Thoracic aorta (tissue), 2 donors: ENCODE results near the gene TEKT2. TPM values are rescaled to one million over a fixed set of nuclear protein-coding genes. Genes with fewer than 3 reads are reported as not detected.
A peak's percentile ranks its signal among the peaks of the same experiment; 100 is the strongest.

ENCODE experiments used
- ATAC-seq: fragments of 150-250 bp; one replicate; pipeline ENCODE4 v1.8.0; 2017; ENCODE audit warnings: low read depth; ENCODE audit not compliant: insufficient number of reproducible peaks, low FRiP score
- DNase-seq: peaks from one replicate; pipeline ENCODE4 v3.0.0-alpha.2; 2020; ENCODE audit warnings: low spot score
- H3K27ac ChIP-seq, 2 donors: fragments of 200-600 bp; sonication (generic); 1 replicate in 1 of 2; 2 replicates in 1 of 2; pipeline ENCODE4 v1.5.1; 2016; ENCODE audit warnings: mild to moderate bottlenecking in 2 of 2, moderate library complexity in 2 of 2
- H3K27me3 ChIP-seq: fragments of 200-600 bp; sonication (generic); replicated peaks from 2 replicates; pipeline ENCODE4 v1.6.0; 2016; ENCODE audit warnings: mild to moderate bottlenecking; ENCODE audit not compliant: insufficient read depth
- H3K36me3 ChIP-seq: fragments of 200-600 bp; sonication (generic); one replicate; pipeline ENCODE4 v1.5.1; 2016
- H3K4me1 ChIP-seq, 2 donors: fragments of 200-600 bp; sonication (generic); 1 replicate in 1 of 2; 2 replicates in 1 of 2; pipeline versions ENCODE4 v1.5.1 to v1.6.0; 2016; ENCODE audit warnings: low read depth in 2 of 2, mild to moderate bottlenecking in 1 of 2; ENCODE audit not compliant: control insufficient read depth in 1 of 2
- H3K4me3 ChIP-seq: fragments of 200-600 bp; sonication (generic); 2 replicates; pipeline ENCODE4 v1.5.1; 2016; ENCODE audit warnings: mild to moderate bottlenecking
- H3K9me3 ChIP-seq: fragments of 200-600 bp; sonication (generic); 2 replicates; pipeline ENCODE4 v1.5.1; 2016
- CTCF ChIP-seq: fragments of 200-600 bp; sonication (generic); IDR thresholded peaks from one replicate; pipeline ENCODE4 v1.5.1; 2019; ENCODE audit warnings: antibody characterized with exemption
- total RNA-seq, 2 donors: library from RNA; depleted of rRNA; stranded (reverse); fragments of >200 nt; gene quantifications; one replicate each; pipeline versions ENCODE4 v1.1.0 to v1.2.3, GENCODE V29; 2016

Gene TEKT2
- total RNA-seq, 2 donors from 2014 or later, result not detected

- H3K4me1 ChIP-seq, result peaks cover 40 to 68% of the 10 kb centered on the region in 2 donors
- DNase-seq (no peak), ATAC-seq (no peak)
- no peaks in the 10 kb centered on the region for H3K27me3 ChIP-seq
- peak overlapping the region; percentile 87 to 89 for H3K27ac ChIP-seq
- H3K36me3 ChIP-seq, result peaks cover 24% of the 10 kb centered on the region
- no peak for TF ChIP-seq CTCF
- no peak overlapping the region for H3K4me3 ChIP-seq
- no peaks in the 10 kb centered on the region for H3K9me3 ChIP-seq
Measured at GRCh38 chr1:36137776-36138175, 53.9 kb downstream of the TEKT2 start.

Other genes with a start within 250 kb of the TEKT2 start
- gene AGO1, start 200.9 kb upstream of the TEKT2 start, total RNA-seq, result 10 to 100 TPM; 23.6 to 25.3 TPM
- 10 to 100 TPM; 47.5 to 49.9 TPM for gene AGO3, start 153.0 kb upstream of the TEKT2 start, total RNA-seq
- gene ADPRS, start 4.8 kb downstream of the TEKT2 start, total RNA-seq, result 10 to 100 TPM; 34.0 to 34.1 TPM
- gene COL8A2, start 41.1 kb downstream of the TEKT2 start, total RNA-seq, result 100 to 1,000 TPM in 1 of 2 donors, 10 to 100 TPM in 1; 41.6 to 126 TPM
- 10 to 100 TPM; 78.5 to 92.3 TPM for gene TRAPPC3, start 65.4 kb downstream of the TEKT2 start, total RNA-seq
- gene MAP7D1, start 72.1 kb downstream of the TEKT2 start, total RNA-seq, result 100 to 1,000 TPM; 170 to 186 TPM
- 100 to 1,000 TPM in 1 of 2 donors, 10 to 100 TPM in 1; 49.3 to 111 TPM for gene THRAP3, start 140.3 kb downstream of the TEKT2 start, total RNA-seq
- 1 to 10 TPM; 3.9 to 5.6 TPM for gene SH3D21, start 222.3 kb downstream of the TEKT2 start, total RNA-seq
- 100 to 1,000 TPM; 107 to 189 TPM for gene EVA1B, start 239.6 kb downstream of the TEKT2 start, total RNA-seq